A673 (cell line): Measurements from ENCODE around the gene FTHL17. TPM values are rescaled to one million over a fixed set of nuclear protein-coding genes. Genes with fewer than 3 reads are reported as not detected.

ENCODE experiments used
- BruUV-seq: library from RNA; stranded (reverse); fragments of 400-500 nt; replicated peaks from 2 replicates; lab custom pipeline; 2021; lab: Mats Ljungman, UMichigan
- CTCF ChIA-PET: fragments of 300-600 bp; sonication (Branson Sonifier 250); formaldehyde crosslinking; loops from one replicate; lab custom pipeline; 2022; ENCODE audit warnings: antibody characterized with exemption; lab: Charles Lee
- POLR2A ChIA-PET: fragments of 300-600 bp; sonication (Branson Sonifier 250); formaldehyde crosslinking; loops from one replicate; lab custom pipeline; 2022; ENCODE audit warnings: antibody characterized with exemption; ENCODE audit not compliant: low non-redundant PET; lab: Charles Lee
- DNase-seq: peaks from one replicate; pipeline ENCODE4 v3.0.0-alpha.2; 2015; ENCODE audit warnings: low spot score
- H3K27ac ChIP-seq: fragments of 200-600 bp; sonication (generic); 2 replicates; pipeline ENCODE4 v1.5.1; 2016; ENCODE audit warnings: mixed run types, low read depth, mild to moderate bottlenecking, mixed read lengths, antibody characterized with exemption, low read length; ENCODE audit not compliant: poor library complexity, severe bottlenecking
- H3K27me3 ChIP-seq: fragments of 200-600 bp; sonication (generic); replicated peaks from 2 replicates; pipeline ENCODE4 v1.6.1; 2017; ENCODE audit warnings: mixed run types, low read depth, mild to moderate bottlenecking, mixed read lengths, antibody characterized with exemption, low read length; ENCODE audit not compliant: insufficient read depth, poor library complexity
- H3K36me3 ChIP-seq: fragments of 200-600 bp; sonication (generic); 2 replicates; pipeline ENCODE4 v1.6.1; 2016; ENCODE audit warnings: mixed run types, mild to moderate bottlenecking, mixed read lengths, antibody characterized with exemption, low read length; ENCODE audit not compliant: insufficient read depth, poor library complexity, severe bottlenecking
- H3K4me1 ChIP-seq: fragments of 200-600 bp; sonication (generic); 2 replicates; pipeline ENCODE4 v1.6.1; 2017; ENCODE audit warnings: mixed run types, mild to moderate bottlenecking, mixed read lengths, antibody characterized with exemption, low read length; ENCODE audit not compliant: insufficient read depth, poor library complexity, severe bottlenecking
- H3K4me3 ChIP-seq: fragments of 200-600 bp; sonication (generic); 2 replicates; pipeline ENCODE4 v1.5.1; 2016; ENCODE audit warnings: low read depth, mixed run types, mild to moderate bottlenecking, mixed read lengths, low read length; ENCODE audit not compliant: poor library complexity, severe bottlenecking
- H3K9me3 ChIP-seq: fragments of 200-600 bp; sonication (generic); 2 replicates; pipeline ENCODE4 v1.6.1; 2016; ENCODE audit warnings: mixed run types, low read depth, mild to moderate bottlenecking, mixed read lengths, antibody characterized with exemption, low read length; ENCODE audit not compliant: poor library complexity, severe bottlenecking
- CTCF ChIP-seq: fragments of 300-800, 200-600 bp; sonication (generic); conservative IDR thresholded peaks from 2 replicates; pipeline ENCODE4 v1.5.1; 2017; ENCODE audit warnings: low read depth, mild to moderate bottlenecking, antibody characterized with exemption, low read length, moderate library complexity, mixed read lengths
- EZH2 ChIP-seq: fragments of 200-600 bp; sonication (generic); IDR thresholded peaks from 2 replicates; pipeline ENCODE4 v1.6.1; 2017; ENCODE audit warnings: borderline replicate concordance, low read depth, mild to moderate bottlenecking, mixed read lengths, antibody characterized with exemption, low read length; ENCODE audit not compliant: poor library complexity, severe bottlenecking
- intact Hi-C: fragments of 100-400 bp; cut with micrococcal nuclease; formaldehyde crosslinking; loops from one replicate; pipeline ENCODE4 v1.10.0; 2022; ENCODE audit not compliant: unreplicated experiment
- total RNA-seq: library from RNA; stranded (reverse); gene quantifications from 2 replicates; pipeline ENCODE4 v1.2.3, GENCODE V29; 2021

FTHL17 gene
- total RNA-seq, 1 experiment from 2014 or later = not detected

GRCh38 chrX:31036895-31037294, 34.9 kb downstream of the FTHL17 start:
- Histone ChIP-seq H3K9me3 (no peaks in the 10 kb centered on the region), H3K4me3 (no peak overlapping the region), H3K4me1 (no peaks in the 10 kb centered on the region), H3K27ac (no peak overlapping the region), H3K36me3 (no peaks in the 10 kb centered on the region), H3K27me3 (no peaks in the 10 kb centered on the region)
- intact Hi-C loops = loop anchor here (5.0 to 10.0 kb wide), 5 partner anchors 65 to 1078 kb away; no protein-coding TSS in a partner anchor
- ChIA-PET POLR2A (no interaction called here), CTCF (interaction anchor here (1.2 to 1.7 kb wide), 3 partner anchors 15 to 620 kb away, joined by 3 read pairs; no protein-coding TSS in a partner anchor)
- no TSS peak for BruUV-seq
- TF ChIP-seq EZH2 (no peak), CTCF (peak; percentile 72)
- peak; percentile 58 for DNase-seq

- Histone ChIP-seq H3K36me3 (no peaks in the 10 kb centered on the region), H3K4me1 (no peaks in the 10 kb centered on the region), H3K9me3 (no peaks in the 10 kb centered on the region), H3K4me3 (no peak overlapping the region), H3K27ac (no peak overlapping the region), H3K27me3 (no peaks in the 10 kb centered on the region)
- BruUV-seq = no TSS peak
- TF ChIP-seq EZH2 (no peak), CTCF (no peak)
- intact Hi-C loops = no loop called here
- ChIA-PET POLR2A (no interaction called here), CTCF (no interaction called here)
- no peak for DNase-seq
These were observed 44.5 kb downstream of the FTHL17 start for GRCh38 chrX:31027351-31027750.

GRCh38 chrX:31024866-31025265, 47.0 kb downstream of the FTHL17 start:
- no peaks in the 10 kb centered on the region for H3K27me3 ChIP-seq
- H3K36me3 ChIP-seq = no peaks in the 10 kb centered on the region
- intact Hi-C loops = no loop called here
- no peak for TF ChIP-seq CTCF
- TF ChIP-seq EZH2 = no peak
- ChIA-PET CTCF (no interaction called here), POLR2A (no interaction called here)
- peak; percentile 30 for DNase-seq
- no peaks in the 10 kb centered on the region for H3K9me3 ChIP-seq
- H3K27ac ChIP-seq = no peak overlapping the region
- no peak overlapping the region for H3K4me3 ChIP-seq
- peaks cover 5% of the 10 kb centered on the region for H3K4me1 ChIP-seq
- no TSS peak for BruUV-seq
